Umbilical cord (tissue), 2 donors: Measurements from ENCODE around the gene HIPK3. TPM values are rescaled to one million over a fixed set of nuclear protein-coding genes. Genes with fewer than 3 reads are reported as not detected.

ENCODE experiments used
- DNase-seq: peaks from one replicate; pipeline ENCODE4 v3.0.0-alpha.2; 2015; ENCODE audit warnings: low spot score
- total RNA-seq: library from RNA; depleted of rRNA; stranded (reverse); fragments of >200 nt; gene quantifications from one replicate; pipeline ENCODE4 v1.2.3, GENCODE V29; 2014; ENCODE audit warnings: low replicate concordance; ENCODE audit not compliant: insufficient read depth

The HIPK3 gene
- total RNA-seq, 1 donor from 2014 or later = 283 TPM

GRCh38 chr11:33390944-33391892, 134.0 kb downstream of the HIPK3 start:
- no peak for DNase-seq

GRCh38 chr11:33391893-33392251, 134.7 kb downstream of the HIPK3 start:
- no peak for DNase-seq

DNA sequence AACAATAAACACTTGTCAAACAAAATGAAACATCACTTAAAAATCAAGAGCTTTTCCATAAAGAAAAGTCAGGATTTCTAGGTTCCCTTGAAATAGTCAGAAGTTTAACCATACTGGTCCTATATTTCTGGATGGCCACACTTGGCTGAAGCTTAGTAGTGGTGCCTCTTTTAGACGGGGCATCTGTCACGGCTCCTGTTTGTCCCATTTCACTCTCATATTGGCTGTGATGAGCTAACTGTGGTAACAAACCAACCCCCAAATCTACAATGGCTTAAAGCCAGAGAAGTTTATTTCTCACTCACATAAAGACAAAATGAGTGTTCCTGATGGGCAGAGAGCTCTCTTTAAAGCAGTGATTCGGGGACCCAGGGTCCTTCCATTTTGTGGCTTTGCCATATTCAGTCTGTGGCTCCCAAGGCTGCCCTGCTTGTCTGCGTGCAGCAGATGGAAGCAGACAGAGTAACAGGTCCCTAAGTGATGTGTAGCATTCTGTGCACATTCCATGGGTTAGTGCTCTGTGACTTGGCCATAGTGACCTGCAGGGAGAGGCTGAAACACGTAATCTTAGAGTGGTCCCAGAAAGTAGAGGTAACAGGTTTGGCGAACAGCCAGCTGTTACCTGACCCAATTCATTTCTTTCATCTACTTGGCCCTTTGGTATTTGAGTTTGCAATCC, 137.4 kb downstream of the HIPK3 start:
- no peak for DNase-seq

- no peak for DNase-seq
Measured at GRCh38 chr11:33396361-33396760, 139.2 kb downstream of the HIPK3 start.

- no peak for DNase-seq
Measured at GRCh38 chr11:33399421-33399820, 142.2 kb downstream of the HIPK3 start.

- no peak for DNase-seq
Measured at GRCh38 chr11:33402066-33402465, 144.9 kb downstream of the HIPK3 start.

- DNase-seq = no peak
Measured at GRCh38 chr11:33403344-33403743, 146.2 kb downstream of the HIPK3 start.

DNA sequence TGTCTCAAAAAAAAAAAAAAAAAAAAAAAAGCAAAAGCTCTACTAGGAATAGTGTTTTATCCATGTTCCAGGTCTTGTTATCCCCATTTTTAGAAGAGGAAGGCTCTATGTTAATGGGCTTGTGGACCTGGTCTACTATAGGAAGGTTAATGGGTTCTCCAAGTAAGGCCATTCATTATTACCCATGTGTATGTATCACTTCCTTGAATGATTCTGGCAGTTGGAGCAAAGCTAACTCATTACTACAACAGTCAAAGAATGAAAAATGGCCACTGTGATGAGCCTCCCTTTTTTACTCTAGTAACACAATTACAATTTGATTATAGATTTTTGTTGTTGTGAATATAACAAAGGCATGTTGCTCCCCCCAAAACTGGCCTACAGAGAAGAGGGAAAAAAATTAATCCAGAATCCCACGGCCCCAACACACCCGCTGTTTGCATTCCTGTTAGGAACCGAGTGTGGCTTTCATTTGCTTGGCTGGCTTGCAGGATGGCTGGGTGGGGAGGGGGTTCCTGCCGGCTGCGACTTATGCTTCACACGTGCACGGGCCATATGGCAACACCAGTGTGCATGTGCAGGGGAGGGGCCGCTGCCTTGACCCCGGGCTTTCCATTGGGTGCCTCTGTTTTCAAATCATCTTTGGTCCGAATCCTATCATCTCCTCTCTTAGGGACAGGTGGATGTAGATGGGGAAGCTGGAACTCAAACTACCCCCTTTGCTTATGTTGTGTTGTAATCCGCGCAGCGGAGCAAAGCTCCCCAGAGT, 148.8 kb downstream of the HIPK3 start:
- no peak for DNase-seq

Other genes starting within 250 kb of the HIPK3 start
- gene DEPDC7, start 241.5 kb upstream of the HIPK3 start, total RNA-seq = 6.5 TPM
- 40.7 TPM for gene TCP11L1, start 217.8 kb upstream of the HIPK3 start, total RNA-seq
- 18.5 TPM for gene CSTF3, start 95.9 kb upstream of the HIPK3 start, total RNA-seq
- gene KIAA1549L, start 118.7 kb downstream of the HIPK3 start, total RNA-seq = 3.4 TPM